GM18520 (cell line): ENCODE data around the gene KCNN3.

ENCODE experiments used
- ATAC-seq: cut with Tn5 transposase; IDR thresholded peaks from one replicate; pipeline ENCODE4 v1.9.1; 2021; ENCODE audit not compliant: unreplicated experiment

Gene KCNN3

DNA sequence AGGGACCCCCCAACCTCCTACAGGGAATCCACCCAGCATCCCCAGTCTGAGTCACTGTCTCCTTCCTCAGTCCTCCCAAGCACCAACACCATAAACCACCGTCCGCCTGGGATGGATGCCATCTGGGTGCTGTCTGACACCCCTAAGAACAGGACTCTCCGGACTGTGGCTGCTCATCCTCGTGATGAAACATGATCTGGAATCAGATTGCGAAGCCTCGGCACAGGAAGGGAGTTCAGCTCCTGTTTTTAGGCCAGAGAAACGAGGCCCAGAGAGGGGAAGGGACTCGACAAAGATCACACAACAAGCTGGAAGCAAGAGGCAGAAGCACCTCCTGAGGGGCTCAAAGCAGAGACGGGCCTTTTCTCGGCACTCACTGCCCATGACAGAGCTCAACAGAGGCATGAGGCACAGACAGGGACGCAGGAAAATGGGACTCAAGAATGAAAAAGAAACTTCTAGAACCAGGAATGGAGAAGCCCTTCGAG lies 8.4 kb downstream of the KCNN3 start:
- no peak for ATAC-seq

DNA sequence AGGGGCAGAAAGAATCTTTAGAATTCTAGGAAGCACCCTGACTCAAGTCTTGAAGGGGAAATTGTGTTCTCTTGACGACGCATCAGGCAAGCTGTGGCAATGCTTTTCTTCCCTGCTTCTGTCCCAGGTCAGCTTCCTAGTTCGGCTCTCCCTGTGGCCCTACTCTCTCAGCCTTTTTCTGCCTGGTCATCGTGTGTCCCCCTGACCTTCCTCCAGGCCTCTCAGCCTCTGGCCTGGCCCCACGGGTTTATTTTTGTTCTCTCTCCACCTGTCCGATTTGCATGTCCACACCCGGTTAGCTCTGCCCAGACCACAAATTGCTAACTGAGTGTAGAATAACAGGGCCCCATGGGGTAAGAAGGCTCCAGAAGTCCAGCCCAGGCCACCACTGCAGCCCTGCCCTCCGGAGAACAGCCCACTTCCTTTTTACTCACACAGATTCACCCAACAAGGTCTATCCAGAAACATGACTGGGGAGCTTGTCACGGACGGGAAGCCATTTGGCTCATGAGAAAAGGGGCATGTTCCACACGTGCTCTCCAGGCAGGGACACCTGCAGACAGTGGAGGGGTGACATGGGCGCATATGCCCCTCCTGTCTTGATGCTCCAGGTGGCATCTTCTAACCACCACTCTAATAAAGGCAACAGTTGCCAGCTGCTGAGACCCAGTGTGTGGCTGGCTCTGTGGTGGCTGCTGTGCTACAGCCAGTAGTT lies 9.8 kb downstream of the KCNN3 start:
- peak; percentile 44 for ATAC-seq

DNA sequence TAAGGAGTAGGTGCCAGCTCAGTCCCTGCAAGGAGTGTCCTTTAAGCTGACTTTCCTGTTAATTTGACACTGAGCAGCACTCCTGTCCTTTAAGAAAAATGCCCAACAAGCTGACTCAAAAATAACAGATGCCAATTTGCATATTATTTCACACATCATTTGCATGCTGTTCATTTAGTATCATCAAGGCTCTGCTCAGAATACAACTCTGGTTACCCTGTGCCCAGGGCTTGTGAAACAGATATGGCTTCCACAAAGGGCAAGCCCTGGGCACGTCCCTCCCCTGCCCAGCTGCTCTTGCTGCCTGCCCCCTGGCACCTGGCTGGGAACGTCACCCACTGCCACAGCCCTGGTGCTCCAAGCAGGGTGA lies 10.3 kb downstream of the KCNN3 start:
- peak; percentile 30 for ATAC-seq

DNA sequence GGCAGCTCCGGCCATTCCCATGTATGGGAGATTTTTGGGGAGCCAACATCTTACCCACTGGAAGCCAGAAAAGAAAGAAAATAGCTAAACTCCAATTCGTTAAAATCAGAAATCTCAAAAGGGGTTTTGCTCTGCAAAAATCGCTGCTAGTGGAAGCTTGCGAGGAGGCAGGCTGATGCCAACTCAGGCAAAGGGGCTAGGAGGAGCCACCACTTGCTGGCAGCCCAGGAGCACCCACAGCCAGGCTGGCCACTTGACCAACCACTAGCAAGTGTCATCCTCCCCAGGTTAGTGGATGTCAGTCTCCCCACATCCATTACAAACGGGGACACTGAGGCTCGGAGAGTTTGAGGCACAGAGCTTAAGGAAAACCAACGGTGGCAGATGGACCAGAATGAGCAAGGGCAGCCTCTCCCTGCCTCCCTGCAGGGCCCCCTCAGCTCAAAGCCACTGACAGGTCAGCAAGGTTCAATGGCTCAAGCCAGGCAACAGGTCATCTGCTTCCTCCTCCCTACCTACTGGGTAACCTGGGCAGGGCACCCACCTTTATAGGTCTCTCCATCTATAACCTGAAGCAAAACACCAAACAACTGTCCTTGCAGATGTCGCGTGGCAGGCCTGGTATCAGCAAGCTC lies 10.8 kb downstream of the KCNN3 start:
- ATAC-seq = no peak

DNA sequence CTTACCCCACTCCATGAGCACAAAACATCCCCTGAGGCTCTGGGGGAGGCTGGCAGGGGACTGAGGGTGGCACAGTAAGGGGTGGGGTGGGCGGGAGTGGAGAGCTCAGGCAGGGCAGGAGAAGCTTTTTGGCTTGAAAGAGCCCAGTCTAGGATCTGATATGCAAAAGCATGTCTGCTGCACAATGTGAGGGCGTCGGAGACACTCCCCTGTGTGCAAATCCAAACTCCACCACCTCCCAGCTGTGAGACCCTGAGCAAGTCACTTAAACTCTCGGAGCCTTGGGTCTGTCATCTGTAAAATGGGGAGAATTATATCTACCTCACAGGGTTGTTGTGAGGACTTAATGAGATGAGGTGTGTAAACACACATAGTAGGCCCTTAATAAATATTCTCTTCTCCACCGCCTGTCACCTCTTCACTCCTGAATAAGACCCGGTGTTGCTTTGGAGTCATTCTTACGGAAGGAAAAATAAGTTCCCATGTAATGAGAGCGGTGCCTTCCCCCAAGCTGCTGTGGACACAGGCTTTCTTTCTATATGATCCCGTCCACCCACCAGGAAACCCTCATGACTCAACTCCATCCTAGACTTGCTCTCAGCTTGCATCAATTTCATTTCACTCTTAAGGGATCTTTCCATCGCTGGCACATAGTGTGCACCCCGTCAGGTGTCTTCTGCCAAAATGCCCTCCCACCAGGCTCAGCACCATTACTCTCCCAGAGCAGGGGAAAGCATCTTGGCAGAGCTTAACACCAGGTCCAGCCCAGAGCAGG lies 12.5 kb downstream of the KCNN3 start:
- ATAC-seq = no peak

DNA sequence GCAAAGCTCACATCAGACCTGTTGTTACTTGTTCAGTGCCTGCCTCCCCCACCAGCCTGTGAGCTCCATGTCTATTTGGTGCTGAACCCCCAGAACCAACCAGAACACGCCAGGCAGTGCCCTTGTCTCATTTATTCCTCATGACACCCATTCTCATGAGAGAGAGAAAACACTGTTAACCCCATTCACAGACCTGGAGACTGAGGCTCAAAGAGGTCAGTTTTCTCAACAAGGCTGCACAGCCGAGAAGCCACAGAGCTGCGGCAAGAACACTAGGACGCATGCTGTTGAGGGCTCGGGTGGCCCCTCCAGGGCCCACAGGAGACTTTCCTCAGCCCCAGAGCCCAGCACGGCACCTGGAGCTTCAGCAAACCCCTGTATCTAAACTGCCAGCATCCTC lies 13.1 kb downstream of the KCNN3 start:
- no peak for ATAC-seq

DNA sequence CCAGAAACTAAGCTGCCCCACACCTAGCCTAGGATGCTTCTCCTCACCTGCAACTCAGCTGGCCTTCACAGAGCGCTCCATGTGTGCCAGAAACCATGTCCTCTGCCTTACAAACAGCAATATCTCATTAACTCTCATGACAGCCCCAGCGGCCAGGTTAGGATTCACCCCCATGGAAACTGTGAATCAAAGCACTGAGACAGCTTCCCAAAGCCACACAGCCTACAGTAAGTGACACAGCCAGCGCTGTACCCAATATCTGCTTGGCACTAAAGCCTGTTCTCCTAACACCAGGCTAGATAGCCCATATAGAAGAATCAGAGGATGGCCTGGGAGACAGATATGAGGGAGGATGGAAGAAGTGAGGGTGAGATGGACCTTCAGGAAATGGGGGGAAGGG lies 13.5 kb downstream of the KCNN3 start:
- no peak for ATAC-seq

DNA sequence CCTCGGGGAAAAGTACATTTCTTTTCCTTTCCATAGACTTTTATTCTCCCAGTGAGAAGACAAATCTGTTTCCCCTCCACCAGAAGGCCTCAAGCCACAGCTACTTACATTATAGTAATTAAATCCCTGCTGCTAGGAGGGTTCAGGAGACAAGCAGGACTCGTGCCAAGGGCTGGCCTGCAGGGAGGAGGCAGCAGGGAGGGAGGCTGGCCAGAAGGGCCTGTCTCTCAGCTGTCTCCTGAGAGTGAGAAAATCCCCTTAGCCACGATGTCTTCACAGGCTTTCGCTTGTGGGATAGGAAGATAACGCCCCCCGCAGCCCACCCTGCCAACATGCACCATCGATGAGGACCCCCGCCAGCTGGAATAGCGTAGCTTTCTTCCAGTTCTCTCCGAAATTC lies 14.0 kb downstream of the KCNN3 start:
- no peak for ATAC-seq

DNA sequence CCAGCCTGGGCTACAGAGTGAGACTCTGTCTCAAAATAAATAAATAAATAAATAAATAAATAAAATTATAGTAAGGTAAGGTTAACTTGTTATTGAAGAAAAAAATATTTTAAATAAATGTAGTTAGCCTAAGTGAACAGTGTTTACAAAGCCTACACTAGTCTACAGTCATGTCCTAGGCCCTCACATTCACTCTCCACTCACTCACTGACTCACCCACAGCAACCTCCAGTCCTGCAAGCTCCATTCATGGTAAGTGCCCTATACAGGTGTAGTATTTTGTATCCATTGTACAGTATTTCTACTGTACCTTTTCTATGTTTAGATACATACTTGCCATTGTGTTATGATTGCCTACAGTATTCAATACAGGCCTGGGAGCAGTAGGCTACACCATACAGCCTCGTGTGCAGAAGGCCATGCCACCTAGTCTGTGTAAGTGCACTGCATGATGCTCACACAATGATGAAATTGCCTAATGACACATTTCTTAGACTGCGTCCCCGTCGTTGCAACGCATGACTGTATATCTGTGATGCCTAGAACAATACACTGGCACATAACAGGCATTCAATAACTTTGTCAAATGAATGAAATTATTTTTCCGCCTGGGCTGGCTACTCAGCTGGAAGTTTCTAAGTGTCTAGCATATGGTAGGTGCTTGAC lies 14.8 kb downstream of the KCNN3 start:
- ATAC-seq = no peak

DNA sequence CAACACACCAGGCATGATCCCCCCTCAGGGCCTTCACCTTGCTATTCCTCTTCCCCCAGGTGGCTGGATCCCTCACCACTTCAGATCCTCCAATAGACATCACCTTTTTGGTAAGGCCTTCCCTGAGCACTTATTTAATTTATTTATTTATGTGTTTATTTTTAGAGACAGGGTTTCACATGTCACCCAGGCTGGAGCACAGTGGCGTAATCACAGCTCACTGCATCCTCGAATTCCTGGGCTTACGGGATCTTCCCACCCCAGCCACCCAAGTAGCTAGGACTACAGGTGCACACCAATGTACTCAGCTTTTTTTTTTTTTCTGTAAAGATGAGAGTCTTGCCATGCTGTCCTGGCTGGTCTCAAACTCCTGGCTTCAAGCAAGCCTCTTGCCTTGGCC lies 17.2 kb downstream of the KCNN3 start:
- ATAC-seq = no peak

DNA sequence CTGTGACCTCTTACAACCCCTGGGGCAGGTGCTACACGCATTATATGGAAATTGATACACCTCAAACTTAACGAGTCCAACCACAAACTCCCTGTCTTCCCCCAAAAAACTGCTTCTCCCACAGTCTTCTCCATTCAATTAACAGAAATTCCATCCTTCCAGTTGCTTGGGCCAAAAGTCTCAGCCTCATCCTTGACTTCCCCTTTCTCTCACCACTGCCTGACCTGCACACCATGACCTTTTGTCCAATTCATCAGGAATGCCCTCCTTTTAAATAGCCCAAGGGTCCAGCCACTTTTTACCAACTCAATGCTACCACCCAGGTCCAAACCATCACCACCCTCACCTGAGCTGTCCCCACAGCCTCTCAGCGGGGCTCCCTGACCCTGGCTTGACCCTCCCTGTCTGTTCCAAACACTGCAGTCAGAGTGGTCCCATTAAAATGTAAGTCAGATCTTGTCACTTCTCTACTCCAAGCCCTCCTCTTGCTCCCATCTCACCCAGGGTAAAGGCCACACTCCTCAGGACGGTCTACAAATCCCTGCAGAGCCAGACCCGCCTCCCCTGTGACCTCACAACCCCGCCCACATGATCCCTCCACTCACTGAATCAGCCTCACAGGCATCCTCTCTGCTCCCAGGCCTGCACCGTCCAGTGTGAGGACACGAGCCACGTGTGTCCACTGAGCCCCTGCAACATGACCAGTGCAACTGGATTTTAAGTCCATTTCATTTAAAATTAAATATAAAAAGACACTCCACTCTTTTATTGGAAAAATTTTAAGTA lies 18.5 kb downstream of the KCNN3 start:
- ATAC-seq = no peak

DNA sequence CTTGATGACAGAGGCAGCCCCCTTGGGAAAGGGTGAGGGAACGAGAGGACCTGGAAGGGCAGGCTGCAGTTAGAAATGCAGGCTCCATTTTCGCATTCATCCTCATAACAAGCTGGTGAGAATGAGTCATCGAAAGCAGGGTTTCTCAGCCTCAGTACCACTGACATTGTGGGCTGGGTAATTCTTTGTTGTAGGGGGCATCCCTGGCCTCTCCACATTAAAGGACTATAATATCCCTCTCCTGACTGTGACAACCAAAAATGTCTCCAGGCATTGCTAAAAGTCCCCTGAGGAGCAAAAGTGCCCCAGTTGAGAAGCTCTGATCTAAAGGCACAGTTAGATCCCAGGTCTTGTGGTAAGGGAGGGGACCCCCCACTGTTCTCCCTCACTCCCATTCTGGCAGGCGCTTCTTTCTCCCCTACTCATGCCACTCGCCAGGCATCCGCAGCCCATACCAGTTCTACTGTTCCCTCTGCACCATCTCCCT lies 20.4 kb downstream of the KCNN3 start:
- peak; percentile 70 for ATAC-seq

DNA sequence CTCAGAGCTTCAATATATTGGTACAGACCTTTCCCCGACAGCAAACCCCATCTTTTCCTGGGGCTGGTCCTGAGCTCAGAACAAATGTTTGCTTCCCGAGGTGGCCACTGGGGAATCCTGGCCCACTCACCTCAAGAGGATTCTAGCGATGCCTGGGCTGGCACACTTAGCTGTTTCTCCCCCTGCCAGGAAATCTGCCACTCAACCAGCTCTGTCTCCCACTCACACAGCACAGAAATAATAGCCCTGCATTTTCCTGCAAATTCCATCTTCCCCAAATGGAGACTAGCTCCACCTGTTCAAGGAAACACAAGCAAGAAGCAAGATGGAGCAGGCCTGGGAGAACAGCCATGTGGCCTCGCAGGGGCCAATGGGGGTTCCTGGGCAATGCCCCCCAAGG lies 21.1 kb downstream of the KCNN3 start:
- no peak for ATAC-seq

DNA sequence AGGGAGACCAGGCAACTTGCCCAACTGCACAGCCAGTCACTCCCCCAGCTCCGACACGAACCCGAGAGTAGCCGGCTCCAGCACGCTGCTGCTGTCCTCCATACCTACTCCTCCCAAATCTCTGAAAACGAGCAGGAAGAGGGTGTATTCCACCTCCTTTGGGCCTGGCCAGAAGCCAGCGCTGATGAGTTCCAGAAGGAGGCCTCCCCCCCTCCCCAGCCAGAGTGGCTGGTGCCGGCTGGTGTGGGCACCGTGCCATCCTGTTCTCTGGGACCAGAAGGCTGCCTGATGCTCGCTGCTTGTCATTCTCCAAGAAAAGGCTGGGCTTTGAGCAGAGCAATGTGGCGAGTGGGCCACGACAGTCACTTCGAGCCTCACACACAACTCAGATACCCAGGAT lies 22.2 kb downstream of the KCNN3 start:
- ATAC-seq = no peak

DNA sequence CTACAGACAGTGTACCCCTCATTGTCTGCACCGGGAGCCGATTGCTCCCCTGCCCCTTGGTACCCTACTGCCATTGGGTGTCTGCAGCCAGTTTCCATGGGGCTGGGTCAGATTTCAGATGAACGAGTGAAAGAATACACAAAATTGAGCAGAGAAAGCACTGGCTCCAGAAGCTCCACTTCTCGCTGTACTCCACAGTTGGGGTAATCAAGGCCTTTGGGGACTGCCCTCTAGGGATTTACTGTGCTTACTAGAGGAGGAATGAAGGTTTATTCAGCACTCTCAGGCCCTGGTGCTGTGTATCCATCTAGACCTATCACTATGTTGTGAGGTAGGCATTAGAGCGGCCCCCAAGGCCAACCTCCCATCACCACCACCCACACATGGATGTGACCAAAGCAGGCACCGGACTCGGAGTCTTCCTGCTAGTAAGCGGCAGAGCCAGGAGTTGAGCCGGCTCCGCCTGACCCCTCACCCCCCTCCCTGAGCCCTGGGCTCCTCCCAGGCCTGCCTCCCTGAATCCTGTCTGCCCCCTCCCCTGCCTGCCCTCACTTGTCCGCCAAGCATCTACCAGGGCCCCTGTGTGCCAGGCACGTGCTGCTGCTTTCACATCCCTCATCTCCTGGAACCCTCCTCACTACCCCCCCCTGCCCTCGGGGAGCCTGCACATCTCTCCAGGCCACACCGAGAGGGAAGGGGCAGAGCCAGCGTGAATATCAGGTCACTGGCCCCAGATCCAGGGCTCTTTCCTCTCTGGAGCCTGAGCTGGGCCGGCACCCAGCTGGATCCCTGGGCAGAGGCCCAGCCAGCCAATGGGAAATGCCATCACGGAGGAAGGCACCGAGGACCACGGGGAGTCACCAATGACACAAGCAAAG lies 23.3 kb downstream of the KCNN3 start:
- no peak for ATAC-seq

DNA sequence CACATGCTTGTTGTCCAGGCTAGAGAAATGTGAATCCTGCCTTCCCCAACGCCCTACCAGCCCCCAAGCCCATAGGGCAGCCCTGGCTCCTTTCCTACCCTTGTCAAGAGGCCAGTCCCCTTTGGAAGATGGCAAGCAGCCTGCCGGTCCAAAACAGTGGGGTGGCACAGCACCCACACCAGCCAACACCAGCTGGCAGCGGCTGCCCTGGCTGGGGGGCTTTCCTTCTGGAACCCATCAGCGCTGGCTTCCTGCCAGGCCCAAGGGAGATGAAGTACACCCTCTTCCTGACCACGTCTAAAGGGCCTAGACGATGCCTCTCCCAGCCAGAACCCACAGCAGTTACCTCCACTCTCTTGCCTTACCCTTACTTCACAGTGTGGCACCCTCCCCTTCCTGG lies 24.2 kb downstream of the KCNN3 start:
- no peak for ATAC-seq

DNA sequence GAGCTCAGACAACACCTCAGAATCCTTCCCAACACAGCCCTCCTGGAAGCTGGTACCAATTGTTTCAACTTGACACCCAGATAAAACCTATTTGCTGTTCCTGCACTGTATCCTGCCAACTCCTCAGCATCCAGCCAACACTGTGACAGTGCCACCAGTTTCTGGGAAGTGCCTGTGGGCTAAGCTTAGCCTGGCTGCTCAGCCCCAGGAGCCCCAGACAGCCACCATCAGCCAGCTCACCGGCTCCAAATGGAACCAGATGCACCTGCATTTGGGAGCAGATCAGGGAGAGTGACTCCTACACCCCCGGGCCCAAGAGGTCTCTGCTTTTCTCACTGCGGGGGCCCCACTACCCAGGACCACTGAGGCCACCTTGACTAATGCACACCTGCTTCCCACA lies 24.9 kb downstream of the KCNN3 start:
- ATAC-seq = no peak

DNA sequence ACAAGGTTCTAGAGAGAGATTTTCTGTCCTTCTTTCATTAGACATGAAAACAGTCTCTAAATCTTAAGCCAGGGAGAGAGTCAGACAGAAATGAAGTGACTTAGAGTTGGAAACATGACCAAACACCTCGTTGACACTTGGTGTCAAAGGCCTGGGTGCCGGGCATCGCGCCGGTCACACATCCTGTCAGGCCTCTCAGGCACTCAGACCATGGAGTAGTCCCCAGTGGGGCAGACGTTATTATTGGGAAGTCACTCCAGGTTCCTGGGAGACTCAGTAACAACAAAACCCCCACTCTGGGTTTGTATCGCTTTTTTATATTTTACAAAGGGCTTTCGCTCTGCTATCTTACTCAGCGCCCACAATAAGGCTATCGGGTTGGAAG lies 25.8 kb downstream of the KCNN3 start:
- no peak for ATAC-seq

DNA sequence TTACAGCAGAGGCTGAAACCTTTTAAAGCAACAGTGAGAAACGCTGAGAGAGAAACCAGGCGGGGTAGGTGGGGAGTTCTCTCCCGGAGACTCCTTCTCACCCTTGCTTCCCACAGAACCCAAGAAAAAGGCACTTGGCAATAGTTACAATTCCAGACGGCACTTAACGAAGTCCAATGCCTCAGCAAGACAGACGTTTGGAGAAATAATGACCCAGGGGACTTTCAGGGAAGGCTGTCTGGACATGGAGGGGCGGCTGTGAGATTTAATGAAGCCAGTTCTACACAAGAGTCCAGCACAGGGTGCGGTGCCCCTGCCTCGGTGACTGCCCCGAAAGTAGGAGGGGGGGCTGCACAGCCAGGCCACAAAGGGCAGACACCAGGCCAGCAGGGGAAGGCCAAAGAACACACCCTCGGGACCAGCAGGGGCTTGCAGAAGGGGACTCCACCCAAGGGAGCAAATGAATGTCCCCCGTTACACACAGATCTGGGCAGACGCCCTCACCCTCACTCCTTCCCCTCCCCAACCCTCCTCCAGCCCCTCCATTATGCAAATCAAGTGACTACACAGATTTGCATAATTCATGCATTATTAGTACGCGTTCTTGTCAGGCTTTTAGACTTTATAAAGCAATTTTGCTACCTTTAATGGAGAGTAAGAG lies 26.3 kb downstream of the KCNN3 start:
- no peak for ATAC-seq
